Omental fat pad (tissue), 4 donors: ENCODE measurements around the gene PDXDC1. TPM values are rescaled to one million over a fixed set of nuclear protein-coding genes. Genes with fewer than 3 reads are reported as not detected.
"Not testable (repeated sequence)": the region's sequence is repeated elsewhere in the genome, so short reads cannot be mapped to it uniquely, and the experiment has no call there.

ENCODE experiments used
- ATAC-seq: fragments of 150-250 bp; one replicate; pipeline ENCODE4 v1.9.1; 2016; ENCODE audit warnings: mild to moderate bottlenecking, moderate library complexity; ENCODE audit not compliant: low FRiP score
- DNase-seq: peaks from one replicate; pipeline ENCODE4 v3.0.0-alpha.2; 2019; ENCODE audit warnings: low spot score
- CTCF ChIP-seq, 3 donors: fragments of 450-650 bp; IDR thresholded peaks; one replicate each; pipeline ENCODE4 v1.5.1; 2016 to 2017; ENCODE audit warnings: antibody characterized with exemption in 3 of 3, mild to moderate bottlenecking in 3 of 3, moderate library complexity in 2 of 3
- total RNA-seq, 4 donors: library from RNA; depleted of rRNA; stranded (reverse); fragments of >200 nt; gene quantifications; one replicate each; pipeline ENCODE4 v1.1.0, GENCODE V29; 2016

PDXDC1 gene
- total RNA-seq, 4 donors from 2014 or later, result 55.8 to 80.8 (median 66.6) TPM

GRCh38 chr16:14958323-14958600 lies 16.6 kb upstream of the PDXDC1 start:
- no peak for ATAC-seq
- no peak for TF ChIP-seq CTCF (IDR thresholded peaks at IDR 0.05)
- no peak for DNase-seq

GRCh38 chr16:14958970-14959369 lies 15.9 kb upstream of the PDXDC1 start:
- no peak for TF ChIP-seq CTCF (IDR thresholded peaks at IDR 0.05)
- DNase-seq, result no peak
- no peak for ATAC-seq

- no peak for ATAC-seq
Measured at GRCh38 chr16:14961405-14962186, 13.2 kb upstream of the PDXDC1 start.

GRCh38 chr16:14963281-14964173 lies 11.3 kb upstream of the PDXDC1 start:
- no peak for TF ChIP-seq CTCF (IDR thresholded peaks at IDR 0.05)
- DNase-seq, result no peak
- no peak for ATAC-seq

More at GRCh38 chr16:14961405-14962186, 13.2 kb upstream of the PDXDC1 start:
- no peak for TF ChIP-seq CTCF (IDR thresholded peaks at IDR 0.05)
- DNase-seq, result no peak

GRCh38 chr16:14965328-14965727 lies 9.5 kb upstream of the PDXDC1 start:
- ATAC-seq, result no peak
- no peak for TF ChIP-seq CTCF (IDR thresholded peaks at IDR 0.05)
- no peak for DNase-seq

GRCh38 chr16:14969795-14970194 lies 5.0 kb upstream of the PDXDC1 start:
- not testable (repeated sequence) for ATAC-seq, DNase-seq

- DNase-seq, ATAC-seq: not testable (repeated sequence)
Measured at GRCh38 chr16:14971621-14972228, 3.1 kb upstream of the PDXDC1 start.

GRCh38 chr16:14973785-14974322 lies 972 bp upstream of the PDXDC1 start:
- DNase-seq, ATAC-seq: not testable (repeated sequence)

- not testable (repeated sequence) for DNase-seq, ATAC-seq
Measured at GRCh38 chr16:14974331-14974655, 533 bp upstream of the PDXDC1 start.

- ATAC-seq, result peak; percentile 54
- DNase-seq, result peak; percentile 25
Measured at GRCh38 chr16:14975418-14976194, 780 bp downstream of the PDXDC1 start.

- not testable (repeated sequence) for DNase-seq, ATAC-seq
Measured at GRCh38 chr16:14976971-14977736, 2.3 kb downstream of the PDXDC1 start.
